Endothelial cell of umbilical vein (primary cell): Measurements from ENCODE around the gene DEDD. TPM values are rescaled to one million over a fixed set of nuclear protein-coding genes. Genes with fewer than 3 reads are reported as not detected.

ENCODE experiments used
- BruUV-seq: library from RNA; stranded (reverse); fragments of 400-500 nt; replicated peaks from 2 replicates; lab custom pipeline; 2021; lab: Mats Ljungman, UMichigan
- CTCF ChIA-PET: fragments of 300-600, 350-600 bp; sonication (Branson Sonifier 250); formaldehyde crosslinking; loops from one replicate; lab custom pipeline; 2021; ENCODE audit warnings: antibody characterized with exemption, inconsistent platforms; lab: Charles Lee
- POLR2A ChIA-PET: fragments of 300-600, 350-600 bp; sonication (Branson Sonifier 250); formaldehyde crosslinking; loops from one replicate; lab custom pipeline; 2021; ENCODE audit warnings: antibody characterized with exemption, inconsistent platforms; lab: Charles Lee
- DNase-seq: peaks from one replicate; pipeline ENCODE4 v3.0.0-alpha.2; 2011; ENCODE audit warnings: low read depth, low spot score
- FAIRE-seq: peaks from 2 replicates; lab custom pipeline; 2011; peaks lifted over from hg19 to GRCh38; lab: Jason Lieb, UNC
- H2AFZ ChIP-seq: 2 replicates; pipeline ENCODE4 v1.6.0; 2012; ENCODE audit warnings: low read depth, low read length, control low read depth, inconsistent platforms
- H3K27ac ChIP-seq: 2 replicates; pipeline ENCODE4 v1.5.1; 2011; ENCODE audit warnings: low read depth, mild to moderate bottlenecking, control low read depth, low read length, moderate library complexity; ENCODE audit not compliant: insufficient read depth
- H3K27me3 ChIP-seq, 2 experiments: 2 replicates each; pipeline versions ENCODE4 v1.6.0 to v1.6.1; 2011; ENCODE audit warnings: low read length in 2 of 2, mixed read lengths in 1 of 2; ENCODE audit not compliant: control insufficient read depth in 2 of 2, insufficient read depth in 2 of 2
- H3K36me3 ChIP-seq, 2 experiments: 2 replicates in 1 of 2; 3 replicates in 1 of 2; pipeline ENCODE4 v1.5.1; 2011; ENCODE audit warnings: low read length in 2 of 2, mild to moderate bottlenecking in 1 of 2, moderate library complexity in 1 of 2; ENCODE audit not compliant: control insufficient read depth in 2 of 2, insufficient read depth in 2 of 2; ENCODE audit errors: extremely low read depth in 1 of 2
- H3K4me1 ChIP-seq: 3 replicates; pipeline ENCODE4 v1.5.1; 2011; ENCODE audit warnings: mild to moderate bottlenecking, low read length; ENCODE audit not compliant: control insufficient read depth, insufficient read depth; ENCODE audit errors: extremely low read depth
- H3K4me2 ChIP-seq: 2 replicates; pipeline ENCODE4 v1.6.1; 2011; ENCODE audit warnings: low read length, control low read depth, mixed read lengths; ENCODE audit not compliant: insufficient read depth
- H3K4me3 ChIP-seq, 3 experiments: fragments of 200-600 bp in 1 of 3; sonication (generic), shearing (Covaris generic) in 1 of 3; replicated peaks in 1 of 3; 2 replicates each; pipeline ENCODE4 v1.5.1; 2011 to 2016; ENCODE audit warnings: control low read depth in 3 of 3, low read length in 3 of 3, mild to moderate bottlenecking in 2 of 3, inconsistent platforms in 1 of 3, low read depth in 1 of 3, moderate library complexity in 1 of 3; ENCODE audit not compliant: insufficient read depth in 1 of 3
- H3K79me2 ChIP-seq: 2 replicates; pipeline ENCODE4 v1.6.0; 2012; ENCODE audit warnings: low read length, inconsistent platforms; ENCODE audit not compliant: control insufficient read depth, insufficient read depth
- H3K9ac ChIP-seq: replicated peaks from 2 replicates; pipeline ENCODE3; 2011; ENCODE audit warnings: low read length, control low read depth; ENCODE audit not compliant: insufficient read depth; ENCODE audit errors: extremely low read depth
- H3K9me1 ChIP-seq: replicated peaks from 3 replicates; pipeline ENCODE4 v1.6.0; 2011; ENCODE audit warnings: mild to moderate bottlenecking, low read length; ENCODE audit not compliant: control insufficient read depth, insufficient read depth; ENCODE audit errors: extremely low read depth
- H3K9me3 ChIP-seq: replicated peaks from 2 replicates; pipeline ENCODE4 v1.5.1; 2012; ENCODE audit warnings: low read length, inconsistent platforms; ENCODE audit not compliant: control insufficient read depth, insufficient read depth
- H4K20me1 ChIP-seq: replicated peaks from 2 replicates; pipeline ENCODE3; 2011; ENCODE audit warnings: mild to moderate bottlenecking, low read length; ENCODE audit not compliant: control insufficient read depth, insufficient read depth; ENCODE audit errors: extremely low read depth
- EZH2 ChIP-seq: IDR thresholded peaks from 2 replicates; pipeline ENCODE4 v1.6.1; 2012; ENCODE audit warnings: borderline replicate concordance, low read depth, mild to moderate bottlenecking, moderate library complexity, low read length, inconsistent platforms; ENCODE audit not compliant: severe bottlenecking
- FOS ChIP-seq: IDR thresholded peaks from 2 replicates; pipeline ENCODE4 v1.6.1; 2011; ENCODE audit warnings: mild to moderate bottlenecking, low read length, moderate library complexity, borderline replicate concordance; ENCODE audit not compliant: insufficient read depth
- GATA2 ChIP-seq: IDR thresholded peaks from 2 replicates; pipeline ENCODE4 v1.7.0; 2011; ENCODE audit warnings: low read depth, mild to moderate bottlenecking, moderate library complexity, mixed read lengths, low read length; ENCODE audit not compliant: insufficient read length, insufficient read depth
- JUN ChIP-seq: IDR thresholded peaks from 2 replicates; pipeline ENCODE4 v1.6.1; 2011; ENCODE audit warnings: borderline replicate concordance, low read depth; ENCODE audit not compliant: insufficient read length, insufficient read depth
- MYC ChIP-seq: IDR thresholded peaks from one replicate; pipeline ENCODE4 v1.6.1; 2011; ENCODE audit warnings: mild to moderate bottlenecking, low read depth, low read length
- POLR2A ChIP-seq: IDR thresholded peaks from 2 replicates; pipeline ENCODE4 v1.6.1; 2012; ENCODE audit warnings: low read depth, mild to moderate bottlenecking, control low read depth, low read length
- POLR2AphosphoS5 ChIP-seq: IDR thresholded peaks from 2 replicates; pipeline ENCODE4 v1.6.1; 2012; ENCODE audit warnings: low read depth, mild to moderate bottlenecking, control low read depth, low read length, moderate library complexity; ENCODE audit not compliant: insufficient read depth
- dilution Hi-C: fragments of 300-500 bp; cut with MboI; formaldehyde crosslinking; loops from one replicate; pipeline ENCODE4 v1.15.0; 2019; ENCODE audit warnings: low sequenced_read_pairs; ENCODE audit not compliant: extremely low pct_ligation_motif_present
- intact Hi-C: fragments of 100-400 bp; cut with micrococcal nuclease; formaldehyde crosslinking; loops from one replicate; pipeline ENCODE4 v1.10.0; 2022
- polyA plus RNA-seq, 4 experiments: library from polyadenylated mRNA; depleted of rRNA in 3 of 4; stranded (reverse) in 3 of 4; unstranded in 1 of 4; fragments of >200 nt; gene quantifications; 2 replicates each; pipeline versions ENCODE4 v1.2.1 to v1.2.3, GENCODE V29; 2011 to 2012; ENCODE audit warnings: missing spikeins in 1 of 4
- total RNA-seq: library from RNA; stranded (reverse); gene quantifications from 2 replicates; pipeline ENCODE4 v1.2.3, GENCODE V29; 2021
- TF ChIP-seq, protein P1 (sequence below), 2 donors: IDR thresholded peaks; 1 replicate in 1 of 2; 2 replicates in 1 of 2; pipeline ENCODE4 v1.5.1; 2011; ENCODE audit warnings: low read length in 2 of 2, mild to moderate bottlenecking in 2 of 2, moderate library complexity in 2 of 2, control low read depth in 1 of 2, inconsistent platforms in 1 of 2, low read depth in 1 of 2; ENCODE audit not compliant: insufficient read depth in 1 of 2; ENCODE audit errors: extremely low read depth in 1 of 2
- TF ChIP-seq, protein P2 (sequence below): IDR thresholded peaks from 2 replicates; pipeline ENCODE4 v1.6.1; 2011; ENCODE audit not compliant: insufficient read depth, insufficient read length

Gene DEDD
- total and polyA plus RNA-seq, 2 donors (not counting 3 experiments of a cell fraction or from before 2014, with no cell fraction given) = 50.2 to 78.3 TPM

DNA sequence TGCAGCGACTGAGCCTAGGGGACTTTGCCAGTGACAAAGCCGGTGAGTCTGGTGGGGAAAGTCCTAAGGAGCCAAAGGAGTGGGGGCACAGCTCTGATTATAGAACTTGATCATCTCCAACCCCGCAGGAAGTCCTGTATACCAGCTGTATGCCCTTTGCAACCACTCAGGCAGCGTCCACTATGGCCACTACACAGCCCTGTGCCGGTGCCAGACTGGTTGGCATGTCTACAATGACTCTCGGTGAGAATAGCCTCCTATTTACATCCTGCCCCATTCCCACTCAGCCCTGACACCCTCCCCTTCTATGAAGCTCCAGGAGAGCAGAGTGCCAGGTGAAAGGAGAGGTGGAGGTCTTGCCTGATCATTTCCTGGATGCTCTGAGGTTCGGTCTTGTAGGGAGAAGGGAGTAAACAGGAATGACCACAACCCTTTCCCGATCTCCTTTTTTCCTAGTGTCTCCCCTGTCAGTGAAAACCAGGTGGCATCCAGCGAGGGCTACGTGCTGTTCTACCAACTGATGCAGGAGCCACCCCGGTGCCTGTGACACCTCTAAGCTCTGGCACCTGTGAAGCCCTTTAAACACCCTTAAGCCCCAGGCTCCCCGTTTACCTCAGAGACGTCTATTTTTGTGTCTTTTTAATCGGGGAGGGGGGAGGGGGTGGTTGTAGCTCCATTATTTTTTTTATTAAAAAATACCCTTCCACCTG, 32.6 kb upstream of the DEDD start:
- Histone ChIP-seq H2AFZ (no peak overlapping the region), H4K20me1 (no peaks in the 10 kb centered on the region), H3K27me3 (no peaks in the 10 kb centered on the region), H3K4me3 (no peak overlapping the region), H3K4me1 (peaks cover 21% of the 10 kb centered on the region), H3K9me1 (no peaks in the 10 kb centered on the region), H3K9ac (peak overlapping the region; percentile 82), H3K27ac (peak overlapping the region; percentile 74), H3K9me3 (no peaks in the 10 kb centered on the region), H3K79me2 (peaks cover 5% of the 10 kb centered on the region), H3K36me3 (peaks cover 0 to 12% of the 10 kb centered on the region in 2 experiments), H3K4me2 (peak overlapping the region; percentile 75)
- dilution Hi-C loops (no loop called here), intact Hi-C loops (no loop called here)
- CTCF ChIA-PET = interaction anchor here (0.7 to 3.1 kb wide), 15 partner anchors 9 to 217 kb away, joined by 3 to 35 read pairs (median 9); partner anchors contain the start of genes ADAMTS4, B4GALT3 and TOMM40L
- FAIRE-seq (no peak), DNase-seq (no peak)
- TF ChIP-seq POLR2AphosphoS5 (no peak), EZH2 (no peak), MYC (no peak), FOS (no peak)
- no TSS peak for BruUV-seq
- POLR2A ChIA-PET = interaction anchor here (0.8 to 2.2 kb wide), 5 partner anchors 11 to 217 kb away, joined by 3 to 8 read pairs (median 4); partner anchors contain the start of genes NDUFS2 and TOMM40L

DNA sequence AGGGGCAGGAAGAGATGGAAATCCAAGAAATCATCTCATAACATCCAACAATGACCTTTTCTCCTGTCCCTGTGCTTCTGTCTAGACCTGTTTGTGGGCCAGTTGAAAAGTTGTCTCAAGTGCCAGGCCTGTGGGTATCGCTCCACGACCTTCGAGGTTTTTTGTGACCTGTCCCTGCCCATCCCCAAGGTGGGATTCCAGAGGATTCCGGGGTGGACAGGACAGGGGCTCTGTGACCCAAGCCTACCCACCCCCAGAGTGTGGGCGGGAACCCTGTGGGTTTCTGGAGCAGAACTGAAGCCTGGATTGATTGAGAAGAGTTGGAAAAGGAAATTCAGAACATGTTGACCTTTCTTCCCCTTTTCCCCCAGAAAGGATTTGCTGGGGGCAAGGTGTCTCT, 31.3 kb upstream of the DEDD start:
- no peak overlapping the region for H3K9ac ChIP-seq
- DNase-seq (no peak), FAIRE-seq (no peak)
- peaks cover 7% of the 10 kb centered on the region for H3K79me2 ChIP-seq
- no peaks in the 10 kb centered on the region for H4K20me1 ChIP-seq
- no peaks in the 10 kb centered on the region for H3K27me3 ChIP-seq
- H3K9me3 ChIP-seq = no peaks in the 10 kb centered on the region
- no TSS peak for BruUV-seq
- no peak overlapping the region for H3K27ac ChIP-seq
- intact Hi-C loops (no loop called here), dilution Hi-C loops (no loop called here)
- ChIA-PET POLR2A (no interaction called here), CTCF (no interaction called here)
- H2AFZ ChIP-seq = no peak overlapping the region
- peaks cover 23% of the 10 kb centered on the region for H3K4me1 ChIP-seq
- peaks cover 0 to 9% of the 10 kb centered on the region in 2 experiments for H3K36me3 ChIP-seq
- no peak overlapping the region for H3K4me2 ChIP-seq
- no peak overlapping the region for H3K4me3 ChIP-seq
- no peaks in the 10 kb centered on the region for H3K9me1 ChIP-seq
- no peak for TF ChIP-seq POLR2AphosphoS5
- TF ChIP-seq, protein P1, sequence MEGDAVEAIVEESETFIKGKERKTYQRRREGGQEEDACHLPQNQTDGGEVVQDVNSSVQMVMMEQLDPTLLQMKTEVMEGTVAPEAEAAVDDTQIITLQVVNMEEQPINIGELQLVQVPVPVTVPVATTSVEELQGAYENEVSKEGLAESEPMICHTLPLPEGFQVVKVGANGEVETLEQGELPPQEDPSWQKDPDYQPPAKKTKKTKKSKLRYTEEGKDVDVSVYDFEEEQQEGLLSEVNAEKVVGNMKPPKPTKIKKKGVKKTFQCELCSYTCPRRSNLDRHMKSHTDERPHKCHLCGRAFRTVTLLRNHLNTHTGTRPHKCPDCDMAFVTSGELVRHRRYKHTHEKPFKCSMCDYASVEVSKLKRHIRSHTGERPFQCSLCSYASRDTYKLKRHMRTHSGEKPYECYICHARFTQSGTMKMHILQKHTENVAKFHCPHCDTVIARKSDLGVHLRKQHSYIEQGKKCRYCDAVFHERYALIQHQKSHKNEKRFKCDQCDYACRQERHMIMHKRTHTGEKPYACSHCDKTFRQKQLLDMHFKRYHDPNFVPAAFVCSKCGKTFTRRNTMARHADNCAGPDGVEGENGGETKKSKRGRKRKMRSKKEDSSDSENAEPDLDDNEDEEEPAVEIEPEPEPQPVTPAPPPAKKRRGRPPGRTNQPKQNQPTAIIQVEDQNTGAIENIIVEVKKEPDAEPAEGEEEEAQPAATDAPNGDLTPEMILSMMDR (IDR thresholded peaks at IDR 0.05; ENCODE audit: extremely low read depth in 1 of 2, insufficient read depth in 1 of 2, low read depth in 1 of 2, low read length in 2 of 2) = no peak
- TF ChIP-seq JUN = no peak
- TF ChIP-seq POLR2A = no peak
- no peak for TF ChIP-seq MYC
- no peak for TF ChIP-seq EZH2
- TF ChIP-seq GATA2 = no peak
- TF ChIP-seq FOS = no peak
- TF ChIP-seq, protein P2, sequence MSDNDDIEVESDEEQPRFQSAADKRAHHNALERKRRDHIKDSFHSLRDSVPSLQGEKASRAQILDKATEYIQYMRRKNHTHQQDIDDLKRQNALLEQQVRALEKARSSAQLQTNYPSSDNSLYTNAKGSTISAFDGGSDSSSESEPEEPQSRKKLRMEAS = no peak
